DND-41 (cell line): Measurements from ENCODE around the gene DBNDD2.

Experiments used
- EZH2 ChIP-seq: IDR thresholded peaks from 3 replicates; pipeline ENCODE4 v1.6.1; 2012; ENCODE audit warnings: borderline replicate concordance, low read depth, mild to moderate bottlenecking, moderate library complexity, low read length, inconsistent platforms; ENCODE audit not compliant: severe bottlenecking
- TF ChIP-seq, protein P1 (sequence below): IDR thresholded peaks from 2 replicates; pipeline ENCODE4 v1.5.1; 2012; ENCODE audit warnings: borderline replicate concordance, low read length, moderate library complexity, mild to moderate bottlenecking; ENCODE audit not compliant: poor library complexity, severe bottlenecking; ENCODE audit errors: extremely low read depth

DNA sequence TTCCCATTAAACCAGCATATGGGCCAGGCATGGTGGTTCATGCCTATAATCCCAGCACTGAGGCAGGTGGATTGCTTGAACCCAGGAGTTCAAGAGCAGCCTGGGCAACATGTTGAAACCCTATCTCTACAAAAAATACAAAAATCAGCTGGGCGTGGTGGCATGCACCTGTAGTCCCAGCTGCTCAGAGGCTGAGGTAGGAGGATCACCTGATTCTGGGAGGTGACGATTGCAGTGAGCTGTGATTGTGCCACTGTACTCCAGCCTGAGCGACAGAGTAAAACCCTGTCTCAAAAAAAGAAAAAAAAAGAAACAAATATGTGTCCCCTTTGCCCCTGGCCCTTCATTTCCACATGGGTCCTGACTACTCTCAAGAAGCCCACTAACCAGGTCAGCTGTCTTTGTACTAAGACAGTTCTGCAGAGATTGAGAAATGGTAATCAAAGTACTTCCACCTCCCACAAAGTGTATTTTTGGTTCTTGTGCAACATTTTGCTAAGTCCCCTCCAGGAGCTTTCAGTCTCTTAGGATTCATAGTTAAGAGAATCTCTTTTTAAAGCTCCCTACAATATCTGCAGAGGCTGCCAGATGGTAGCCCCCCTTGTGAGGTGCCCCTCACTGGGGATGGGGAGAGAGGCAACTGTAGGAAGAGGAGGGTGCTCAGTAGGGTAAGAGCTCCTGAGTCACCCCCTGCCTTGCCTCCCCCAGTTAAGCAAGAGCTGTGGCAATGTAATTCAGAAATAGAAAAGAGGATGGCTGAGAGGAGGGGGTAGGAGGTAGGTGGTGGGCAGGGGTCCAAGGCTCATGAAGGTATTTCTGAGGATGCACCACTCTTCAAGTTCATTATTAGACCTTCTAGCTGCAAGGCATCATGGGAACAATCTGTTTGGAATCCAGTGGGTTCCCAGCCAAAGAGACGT, 44.9 kb downstream of the DBNDD2 start:
- TF ChIP-seq, protein P1, sequence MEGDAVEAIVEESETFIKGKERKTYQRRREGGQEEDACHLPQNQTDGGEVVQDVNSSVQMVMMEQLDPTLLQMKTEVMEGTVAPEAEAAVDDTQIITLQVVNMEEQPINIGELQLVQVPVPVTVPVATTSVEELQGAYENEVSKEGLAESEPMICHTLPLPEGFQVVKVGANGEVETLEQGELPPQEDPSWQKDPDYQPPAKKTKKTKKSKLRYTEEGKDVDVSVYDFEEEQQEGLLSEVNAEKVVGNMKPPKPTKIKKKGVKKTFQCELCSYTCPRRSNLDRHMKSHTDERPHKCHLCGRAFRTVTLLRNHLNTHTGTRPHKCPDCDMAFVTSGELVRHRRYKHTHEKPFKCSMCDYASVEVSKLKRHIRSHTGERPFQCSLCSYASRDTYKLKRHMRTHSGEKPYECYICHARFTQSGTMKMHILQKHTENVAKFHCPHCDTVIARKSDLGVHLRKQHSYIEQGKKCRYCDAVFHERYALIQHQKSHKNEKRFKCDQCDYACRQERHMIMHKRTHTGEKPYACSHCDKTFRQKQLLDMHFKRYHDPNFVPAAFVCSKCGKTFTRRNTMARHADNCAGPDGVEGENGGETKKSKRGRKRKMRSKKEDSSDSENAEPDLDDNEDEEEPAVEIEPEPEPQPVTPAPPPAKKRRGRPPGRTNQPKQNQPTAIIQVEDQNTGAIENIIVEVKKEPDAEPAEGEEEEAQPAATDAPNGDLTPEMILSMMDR: no peak
- TF ChIP-seq EZH2: no peak
